CD4-positive, alpha-beta T cell (primary cell): ENCODE results near the gene POLA2. TPM values are rescaled to one million over a fixed set of nuclear protein-coding genes. Genes with fewer than 3 reads are reported as not detected.

Source experiments
- ATAC-seq: fragments of 200-7000 bp; cut with Tn5 transposase; one replicate; pipeline ENCODE4 v1.10.0; 2022; ENCODE audit warnings: mild to moderate bottlenecking; ENCODE audit not compliant: poor library complexity
- CTCF ChIA-PET: fragments of 350-600 bp; sonication (Branson Sonifier 250); formaldehyde crosslinking; loops from one replicate; lab custom pipeline; 2021; ENCODE audit warnings: antibody characterized with exemption, inconsistent platforms; lab: Charles Lee
- POLR2A ChIA-PET: fragments of 350-600 bp; sonication (Branson Sonifier 250); formaldehyde crosslinking; loops from one replicate; lab custom pipeline; 2021; ENCODE audit warnings: antibody characterized with exemption, inconsistent platforms; lab: Charles Lee
- DNase-seq, 14 experiments: peaks; one replicate each; pipeline ENCODE4 v3.0.0-alpha.2; 2013 to 2020; ENCODE audit warnings: mixed read lengths in 2 of 14
- H3K27ac ChIP-seq, 2 donors: one replicate each; pipeline versions ENCODE4 v1.5.1 to v1.7.0; 2013; ENCODE audit warnings: low read length in 2 of 2, low read depth in 1 of 2, mild to moderate bottlenecking in 1 of 2
- H3K27me3 ChIP-seq, 2 experiments: 1 replicate in 1 of 2; 2 replicates in 1 of 2; pipeline versions ENCODE4 v1.6.1 to v1.7.0; 2013; ENCODE audit warnings: low read length in 2 of 2, control low read depth in 1 of 2, mild to moderate bottlenecking in 1 of 2, moderate library complexity in 1 of 2; ENCODE audit not compliant: insufficient read depth in 2 of 2, control insufficient read depth in 1 of 2
- H3K36me3 ChIP-seq: one replicate; pipeline ENCODE4 v1.6.1; 2013; ENCODE audit warnings: low read length, control low read depth; ENCODE audit not compliant: insufficient read depth
- H3K4me1 ChIP-seq: one replicate; pipeline ENCODE4 v1.6.1; 2013; ENCODE audit warnings: low read length, control low read depth; ENCODE audit not compliant: insufficient read depth
- H3K4me3 ChIP-seq: one replicate; pipeline ENCODE4 v1.5.1; 2013; ENCODE audit warnings: mild to moderate bottlenecking, low read length, moderate library complexity
- H3K9me3 ChIP-seq, 2 experiments: 1 replicate in 1 of 2; 2 replicates in 1 of 2; pipeline versions ENCODE4 v1.6.1 to v1.7.0; 2013; ENCODE audit warnings: low read length in 2 of 2, mild to moderate bottlenecking in 2 of 2, control low read depth in 1 of 2, moderate library complexity in 1 of 2; ENCODE audit not compliant: control insufficient read depth in 1 of 2, insufficient read depth in 1 of 2
- H3K27ac Mint-ChIP-seq: one replicate; pipeline ENCODE4 v1.8.0; 2020; ENCODE audit warnings: mixed read lengths
- H3K27me3 Mint-ChIP-seq: one replicate; pipeline ENCODE4 v1.8.0; 2021; ENCODE audit warnings: mixed read lengths
- H3K36me3 Mint-ChIP-seq: one replicate; pipeline ENCODE4 v1.8.0; 2021; ENCODE audit warnings: low read depth, mixed read lengths
- H3K4me1 Mint-ChIP-seq: one replicate; pipeline ENCODE4 v1.8.0; 2021; ENCODE audit warnings: low read depth, mixed read lengths
- H3K4me3 Mint-ChIP-seq: one replicate; pipeline ENCODE4 v1.8.0; 2020; ENCODE audit warnings: mild to moderate bottlenecking, mixed read lengths
- H3K9me3 Mint-ChIP-seq: one replicate; pipeline ENCODE4 v1.8.0; 2020; ENCODE audit warnings: mixed read lengths
- intact Hi-C, 2 experiments: fragments of 100-400 bp; cut with DNase I in 1 of 2; cut with micrococcal nuclease in 1 of 2; formaldehyde crosslinking; loops; one replicate each; pipeline versions ENCODE4 v1.15.1 to v1.9.0; 2023 to 2025; cut with DNase I, micrococcal nuclease
- total RNA-seq, 174 experiments: library from RNA in 2 of 174; stranded (reverse) in 2 of 174; gene quantifications; one replicate each; pipeline ENCODE4 v1.2.3 and lab custom pipeline; 2021 to 2026
- TF ChIP-seq, protein P1 (sequence below): fragments of 200-600 bp; IDR thresholded peaks from one replicate; pipeline ENCODE4 v1.8.0; 2022; ENCODE audit warnings: antibody characterized with exemption, mild to moderate bottlenecking

Gene POLA2
- total RNA-seq, 2 experiments from 2014 or later, result 9.6 to 10.6 TPM

GRCh38 chr11:65298131-65298535 lies 36.4 kb downstream of the POLA2 start:
- H3K9me3 ChIP-seq, result no peaks in the 10 kb centered on the region
- ATAC-seq, result no peak
- no peaks in the 10 kb centered on the region for H3K4me1 ChIP-seq
- Mint-ChIP-seq H3K27ac (no peak overlapping the region), H3K9me3 (no peaks in the 10 kb centered on the region), H3K36me3 (peaks cover 35% of the 10 kb centered on the region), H3K4me3 (no peak overlapping the region), H3K4me1 (no peaks in the 10 kb centered on the region), H3K27me3 (no peaks in the 10 kb centered on the region)
- no peak for DNase-seq
- TF ChIP-seq, protein P1, sequence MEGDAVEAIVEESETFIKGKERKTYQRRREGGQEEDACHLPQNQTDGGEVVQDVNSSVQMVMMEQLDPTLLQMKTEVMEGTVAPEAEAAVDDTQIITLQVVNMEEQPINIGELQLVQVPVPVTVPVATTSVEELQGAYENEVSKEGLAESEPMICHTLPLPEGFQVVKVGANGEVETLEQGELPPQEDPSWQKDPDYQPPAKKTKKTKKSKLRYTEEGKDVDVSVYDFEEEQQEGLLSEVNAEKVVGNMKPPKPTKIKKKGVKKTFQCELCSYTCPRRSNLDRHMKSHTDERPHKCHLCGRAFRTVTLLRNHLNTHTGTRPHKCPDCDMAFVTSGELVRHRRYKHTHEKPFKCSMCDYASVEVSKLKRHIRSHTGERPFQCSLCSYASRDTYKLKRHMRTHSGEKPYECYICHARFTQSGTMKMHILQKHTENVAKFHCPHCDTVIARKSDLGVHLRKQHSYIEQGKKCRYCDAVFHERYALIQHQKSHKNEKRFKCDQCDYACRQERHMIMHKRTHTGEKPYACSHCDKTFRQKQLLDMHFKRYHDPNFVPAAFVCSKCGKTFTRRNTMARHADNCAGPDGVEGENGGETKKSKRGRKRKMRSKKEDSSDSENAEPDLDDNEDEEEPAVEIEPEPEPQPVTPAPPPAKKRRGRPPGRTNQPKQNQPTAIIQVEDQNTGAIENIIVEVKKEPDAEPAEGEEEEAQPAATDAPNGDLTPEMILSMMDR, result no peak
- POLR2A ChIA-PET, result interaction anchor here (0.5 kb wide), 1 partner anchor 23 kb away, joined by 3 read pairs; no protein-coding TSS in a partner anchor
- H3K27ac ChIP-seq, result no peak overlapping the region
- H3K36me3 ChIP-seq, result peaks cover 41% of the 10 kb centered on the region
- no peak overlapping the region for H3K4me3 ChIP-seq
- intact Hi-C loops, result loop anchor here in 1 of 2 experiments (5.0 kb wide), 1 partner anchor 146 kb away; no protein-coding TSS in a partner anchor
- no peaks in the 10 kb centered on the region for H3K27me3 ChIP-seq
- CTCF ChIA-PET, result no interaction called here

- Mint-ChIP-seq H3K4me1 (no peaks in the 10 kb centered on the region), H3K27ac (no peak overlapping the region), H3K36me3 (peaks cover 32% of the 10 kb centered on the region), H3K27me3 (no peaks in the 10 kb centered on the region), H3K9me3 (no peaks in the 10 kb centered on the region), H3K4me3 (no peak overlapping the region)
- H3K27me3 ChIP-seq, result no peaks in the 10 kb centered on the region
- no peak overlapping the region for H3K4me3 ChIP-seq
- ChIA-PET CTCF (no interaction called here), POLR2A (no interaction called here)
- H3K27ac ChIP-seq, result no peak overlapping the region
- TF ChIP-seq, protein P1, result no peak
- ATAC-seq, result no peak
- peaks cover 35% of the 10 kb centered on the region for H3K36me3 ChIP-seq
- no peaks in the 10 kb centered on the region for H3K9me3 ChIP-seq
- intact Hi-C loops, result loop anchor here in 1 of 2 experiments (5.0 kb wide), 1 partner anchor 146 kb away; no protein-coding TSS in a partner anchor
- no peak for DNase-seq
- H3K4me1 ChIP-seq, result no peaks in the 10 kb centered on the region
These were observed 37.0 kb downstream of the POLA2 start for GRCh38 chr11:65298655-65299179.

DNA sequence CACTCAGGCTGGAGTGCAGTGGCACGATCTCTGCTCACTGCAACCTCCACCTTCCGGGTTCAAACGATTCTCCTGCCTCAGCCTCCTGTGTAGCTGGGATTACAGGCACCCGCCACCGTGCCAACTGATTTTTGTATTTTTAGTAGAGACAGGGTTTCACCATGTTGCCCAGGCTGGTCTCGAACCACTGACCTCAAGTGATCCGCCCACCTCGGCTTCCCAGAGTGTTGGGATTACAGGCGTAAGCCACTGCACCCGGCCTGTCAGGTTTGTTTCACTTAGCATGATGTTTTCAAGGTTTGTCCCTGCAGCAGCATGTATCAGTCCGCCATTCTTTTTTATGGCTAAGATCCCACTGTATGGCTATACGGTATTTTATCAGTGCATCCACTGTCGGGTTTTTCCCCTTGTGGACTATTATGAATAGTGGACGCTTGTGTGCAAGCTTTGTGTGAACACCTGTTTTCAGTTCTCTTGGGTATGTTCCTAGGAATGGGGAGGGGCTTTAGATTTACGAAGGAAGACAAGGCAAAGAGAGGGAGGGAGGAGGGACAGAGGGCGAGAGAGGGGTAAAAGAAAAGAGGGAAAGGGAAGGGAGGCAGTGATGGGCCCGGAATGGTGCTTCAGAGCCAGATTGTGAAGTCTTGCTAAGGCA lies 39.0 kb downstream of the POLA2 start:
- ATAC-seq, result no peak
- Histone ChIP-seq H3K4me3 (no peak overlapping the region), H3K27me3 (no peaks in the 10 kb centered on the region), H3K4me1 (no peaks in the 10 kb centered on the region), H3K9me3 (no peaks in the 10 kb centered on the region), H3K27ac (no peak overlapping the region), H3K36me3 (peaks cover 15% of the 10 kb centered on the region)
- DNase-seq, result no peak
- H3K9me3 Mint-ChIP-seq, result no peaks in the 10 kb centered on the region
- no peaks in the 10 kb centered on the region for H3K27me3 Mint-ChIP-seq
- POLR2A ChIA-PET, result no interaction called here
- H3K36me3 Mint-ChIP-seq, result peaks cover 13% of the 10 kb centered on the region
- intact Hi-C loops, result no loop called here
- TF ChIP-seq, protein P1, result no peak
- no peak overlapping the region for H3K4me3 Mint-ChIP-seq
- CTCF ChIA-PET, result no interaction called here
- no peak overlapping the region for H3K27ac Mint-ChIP-seq
- H3K4me1 Mint-ChIP-seq, result no peaks in the 10 kb centered on the region
